ENCODE results near the gene BANF1.

DNA sequence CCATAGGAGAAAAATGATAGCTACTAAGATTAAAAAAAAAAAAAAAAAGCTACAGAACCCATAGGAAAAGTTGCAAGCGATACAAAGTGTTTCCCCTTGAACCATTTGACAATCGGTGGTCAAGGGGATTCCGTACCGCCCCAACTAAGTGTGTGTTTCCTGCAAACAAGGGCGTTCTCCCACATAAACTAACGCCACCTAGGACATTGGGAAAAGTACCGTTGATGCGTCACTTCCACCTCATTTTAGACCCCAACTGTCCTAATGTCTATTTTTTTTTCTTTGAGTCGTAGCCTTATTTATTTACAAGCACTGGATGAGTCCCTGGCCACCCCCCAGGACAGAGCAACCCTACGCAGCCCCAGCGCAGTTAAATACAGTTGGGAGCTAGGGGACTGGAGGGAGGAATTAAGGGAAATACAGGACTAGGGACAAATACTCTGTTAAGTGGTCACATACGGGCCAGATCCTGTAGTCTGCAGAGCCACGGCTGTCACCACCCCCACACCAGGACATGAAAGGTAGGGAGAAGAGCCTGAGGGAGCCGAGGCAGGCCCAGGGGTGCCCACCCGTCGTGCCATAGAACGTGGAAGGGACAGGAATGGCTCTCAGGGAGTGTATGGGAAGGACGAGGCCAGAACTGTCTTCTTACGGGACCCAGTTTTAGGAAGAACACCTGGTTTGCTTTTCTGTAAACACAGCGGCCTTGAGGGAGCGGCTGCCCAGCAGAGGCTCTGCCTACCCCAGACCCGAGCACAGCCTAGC, 19.3 kb upstream of the BANF1 start:
- no peak for TF ChIP-seq EZH2 (IDR thresholded peaks at IDR 0.05; ENCODE audit: insufficient read depth, low read length)
- TF ChIP-seq, protein P1, sequence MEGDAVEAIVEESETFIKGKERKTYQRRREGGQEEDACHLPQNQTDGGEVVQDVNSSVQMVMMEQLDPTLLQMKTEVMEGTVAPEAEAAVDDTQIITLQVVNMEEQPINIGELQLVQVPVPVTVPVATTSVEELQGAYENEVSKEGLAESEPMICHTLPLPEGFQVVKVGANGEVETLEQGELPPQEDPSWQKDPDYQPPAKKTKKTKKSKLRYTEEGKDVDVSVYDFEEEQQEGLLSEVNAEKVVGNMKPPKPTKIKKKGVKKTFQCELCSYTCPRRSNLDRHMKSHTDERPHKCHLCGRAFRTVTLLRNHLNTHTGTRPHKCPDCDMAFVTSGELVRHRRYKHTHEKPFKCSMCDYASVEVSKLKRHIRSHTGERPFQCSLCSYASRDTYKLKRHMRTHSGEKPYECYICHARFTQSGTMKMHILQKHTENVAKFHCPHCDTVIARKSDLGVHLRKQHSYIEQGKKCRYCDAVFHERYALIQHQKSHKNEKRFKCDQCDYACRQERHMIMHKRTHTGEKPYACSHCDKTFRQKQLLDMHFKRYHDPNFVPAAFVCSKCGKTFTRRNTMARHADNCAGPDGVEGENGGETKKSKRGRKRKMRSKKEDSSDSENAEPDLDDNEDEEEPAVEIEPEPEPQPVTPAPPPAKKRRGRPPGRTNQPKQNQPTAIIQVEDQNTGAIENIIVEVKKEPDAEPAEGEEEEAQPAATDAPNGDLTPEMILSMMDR (IDR thresholded peaks at IDR 0.05; ENCODE audit: insufficient read depth, low read depth, low read length), result no peak

Measured in astrocyte (in vitro differentiated cells and primary cell).